Mesothelial cell of epicardium (in vitro differentiated cells): Measurements from ENCODE around the gene ACADS. TPM values are rescaled to one million over a fixed set of nuclear protein-coding genes. Genes with fewer than 3 reads are reported as not detected.

Experiments
- DNase-seq, 2 experiments: peaks; one replicate each; pipeline ENCODE4 v3.0.0; 2021; ENCODE audit warnings: low spot score in 2 of 2; ENCODE audit not compliant: unreplicated experiment in 2 of 2
- H3K27ac Mint-ChIP-seq: 2 replicates; pipeline ENCODE4 v1.8.0; 2021; ENCODE audit warnings: mixed read lengths
- H3K27me3 Mint-ChIP-seq: 2 replicates; pipeline ENCODE4 v1.8.0; 2021; ENCODE audit warnings: low read depth, mixed read lengths
- H3K36me3 Mint-ChIP-seq: 2 replicates; pipeline ENCODE4 v1.8.0; 2021; ENCODE audit warnings: mixed read lengths
- H3K4me1 Mint-ChIP-seq: 2 replicates; pipeline ENCODE4 v1.8.0; 2021; ENCODE audit warnings: mixed read lengths
- H3K4me3 Mint-ChIP-seq: 2 replicates; pipeline ENCODE4 v1.8.0; 2021; ENCODE audit warnings: mild to moderate bottlenecking, moderate library complexity, mixed read lengths
- H3K9me3 Mint-ChIP-seq: 2 replicates; pipeline ENCODE4 v1.8.0; 2021; ENCODE audit warnings: mixed read lengths
- total RNA-seq: library from RNA; stranded (reverse); gene quantifications from 3 replicates; pipeline ENCODE4 v1.2.1, GENCODE V29; 2021
- TF ChIP-seq, protein P1 (sequence below): fragments of 200-600 bp; sonication (generic); IDR thresholded peaks from one replicate; pipeline ENCODE4 v1.5.0; 2021; ENCODE audit warnings: antibody characterized with exemption; ENCODE audit not compliant: unreplicated experiment

The ACADS gene
- total RNA-seq, 1 donor from 2014 or later = 11.9 TPM

DNA sequence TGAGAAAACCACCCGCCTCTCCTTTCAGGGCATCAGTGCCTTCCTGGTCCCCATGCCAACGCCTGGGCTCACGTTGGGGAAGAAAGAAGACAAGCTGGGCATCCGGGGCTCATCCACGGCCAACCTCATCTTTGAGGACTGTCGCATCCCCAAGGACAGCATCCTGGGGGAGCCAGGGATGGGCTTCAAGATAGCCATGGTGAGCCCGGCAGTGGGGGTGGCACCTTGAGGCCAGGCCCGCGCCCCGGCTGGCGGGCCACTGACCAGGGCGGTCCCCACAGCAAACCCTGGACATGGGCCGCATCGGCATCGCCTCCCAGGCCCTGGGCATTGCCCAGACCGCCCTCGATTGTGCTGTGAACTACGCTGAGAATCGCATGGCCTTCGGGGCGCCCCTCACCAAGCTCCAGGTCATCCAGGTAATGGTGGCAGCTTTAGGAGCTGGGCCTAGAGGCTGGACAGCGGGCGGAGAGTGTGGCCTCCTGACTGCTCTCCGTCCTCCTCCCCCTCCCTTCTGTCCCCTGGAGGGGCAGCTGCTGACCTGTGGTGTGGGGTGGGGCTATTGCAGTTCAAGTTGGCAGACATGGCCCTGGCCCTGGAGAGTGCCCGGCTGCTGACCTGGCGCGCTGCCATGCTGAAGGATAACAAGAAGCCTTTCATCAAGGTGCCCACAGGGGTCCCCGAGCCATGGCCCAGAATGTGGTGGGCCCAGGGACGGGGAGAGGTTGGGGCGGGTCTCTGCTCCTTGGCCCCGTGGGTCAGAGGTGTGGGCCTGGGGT is 12.8 kb downstream of the ACADS start:
- H3K36me3 Mint-ChIP-seq = peaks cover 8% of the 10 kb centered on the region
- no peak overlapping the region for H3K27ac Mint-ChIP-seq
- H3K4me1 Mint-ChIP-seq = no peaks in the 10 kb centered on the region
- no peak for DNase-seq
- no peak overlapping the region for H3K4me3 Mint-ChIP-seq
- H3K27me3 Mint-ChIP-seq = no peaks in the 10 kb centered on the region
- TF ChIP-seq, protein P1, sequence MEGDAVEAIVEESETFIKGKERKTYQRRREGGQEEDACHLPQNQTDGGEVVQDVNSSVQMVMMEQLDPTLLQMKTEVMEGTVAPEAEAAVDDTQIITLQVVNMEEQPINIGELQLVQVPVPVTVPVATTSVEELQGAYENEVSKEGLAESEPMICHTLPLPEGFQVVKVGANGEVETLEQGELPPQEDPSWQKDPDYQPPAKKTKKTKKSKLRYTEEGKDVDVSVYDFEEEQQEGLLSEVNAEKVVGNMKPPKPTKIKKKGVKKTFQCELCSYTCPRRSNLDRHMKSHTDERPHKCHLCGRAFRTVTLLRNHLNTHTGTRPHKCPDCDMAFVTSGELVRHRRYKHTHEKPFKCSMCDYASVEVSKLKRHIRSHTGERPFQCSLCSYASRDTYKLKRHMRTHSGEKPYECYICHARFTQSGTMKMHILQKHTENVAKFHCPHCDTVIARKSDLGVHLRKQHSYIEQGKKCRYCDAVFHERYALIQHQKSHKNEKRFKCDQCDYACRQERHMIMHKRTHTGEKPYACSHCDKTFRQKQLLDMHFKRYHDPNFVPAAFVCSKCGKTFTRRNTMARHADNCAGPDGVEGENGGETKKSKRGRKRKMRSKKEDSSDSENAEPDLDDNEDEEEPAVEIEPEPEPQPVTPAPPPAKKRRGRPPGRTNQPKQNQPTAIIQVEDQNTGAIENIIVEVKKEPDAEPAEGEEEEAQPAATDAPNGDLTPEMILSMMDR = no peak
- H3K9me3 Mint-ChIP-seq = no peaks in the 10 kb centered on the region

DNA sequence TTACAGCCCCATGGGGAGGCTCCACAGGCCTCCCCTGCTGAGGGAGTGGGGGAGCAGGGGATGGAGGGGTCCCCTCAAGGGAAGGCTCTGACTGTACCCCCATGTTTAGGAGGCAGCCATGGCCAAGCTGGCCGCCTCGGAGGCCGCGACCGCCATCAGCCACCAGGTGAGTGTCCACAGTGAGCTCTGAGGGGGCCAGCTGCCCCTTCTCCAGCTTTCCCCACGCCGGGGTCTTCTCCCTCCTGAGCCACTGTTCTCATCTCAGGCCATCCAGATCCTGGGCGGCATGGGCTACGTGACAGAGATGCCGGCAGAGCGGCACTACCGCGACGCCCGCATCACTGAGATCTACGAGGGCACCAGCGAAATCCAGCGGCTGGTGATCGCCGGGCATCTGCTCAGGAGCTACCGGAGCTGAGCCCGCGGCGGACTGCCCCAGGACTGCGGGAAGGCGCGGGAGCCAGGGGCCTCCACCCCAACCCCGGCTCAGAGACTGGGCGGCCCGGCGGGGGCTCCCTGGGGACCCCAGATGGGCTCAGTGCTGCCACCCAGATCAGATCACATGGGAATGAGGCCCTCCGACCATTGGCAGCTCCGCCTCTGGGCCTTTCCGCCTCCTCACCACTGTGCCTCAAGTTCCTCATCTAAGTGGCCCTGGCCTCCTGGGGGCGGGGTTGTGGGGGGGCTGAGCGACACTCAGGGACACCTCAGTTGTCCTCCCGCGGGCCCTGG is 13.6 kb downstream of the ACADS start:
- H3K27me3 Mint-ChIP-seq = no peaks in the 10 kb centered on the region
- no peak overlapping the region for H3K27ac Mint-ChIP-seq
- H3K4me3 Mint-ChIP-seq = no peak overlapping the region
- no peaks in the 10 kb centered on the region for H3K4me1 Mint-ChIP-seq
- no peak for DNase-seq
- H3K9me3 Mint-ChIP-seq = no peaks in the 10 kb centered on the region
- TF ChIP-seq, protein P1 = no peak
- peaks cover 5% of the 10 kb centered on the region for H3K36me3 Mint-ChIP-seq

DNA sequence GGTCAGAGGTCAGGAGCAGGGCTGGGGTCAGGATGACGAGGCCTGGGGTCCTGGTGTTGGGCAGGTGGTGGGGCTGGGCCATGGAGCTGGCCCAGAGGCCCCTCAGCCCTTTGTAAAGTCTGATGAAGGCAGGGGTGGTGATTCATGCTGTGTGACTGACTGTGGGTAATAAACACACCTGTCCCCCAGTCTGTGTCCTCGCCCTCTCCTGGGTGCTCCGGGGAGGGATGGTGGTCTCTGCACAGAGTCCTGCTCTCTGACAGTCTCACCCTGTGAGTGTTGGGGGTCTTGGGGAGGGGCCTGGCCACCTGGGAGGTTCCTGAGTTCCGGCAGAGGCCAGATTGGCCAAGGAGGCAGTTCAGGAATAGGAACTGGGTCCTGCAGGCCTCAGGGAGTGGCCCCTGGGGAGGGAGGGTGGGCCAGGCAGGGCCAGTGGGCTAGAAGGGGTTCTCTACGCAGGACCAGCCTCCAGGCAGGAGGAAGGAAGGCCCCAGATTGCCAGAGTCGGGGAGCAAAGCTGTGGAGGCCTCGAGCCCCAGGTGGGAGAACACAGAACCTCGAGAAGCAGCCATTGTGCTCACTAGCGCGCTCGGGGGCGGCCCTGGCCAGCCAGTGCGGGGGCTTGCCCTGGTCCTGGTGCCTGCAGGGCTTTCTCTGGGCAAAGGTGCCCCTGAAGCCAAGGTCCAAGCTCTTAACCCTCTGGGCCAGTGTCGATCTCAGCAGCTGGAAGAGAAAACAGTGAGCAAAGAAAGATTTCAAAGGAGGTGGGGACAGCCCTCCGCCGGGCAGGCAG is 14.4 kb downstream of the ACADS start:
- Mint-ChIP-seq H3K36me3 (peaks cover 2% of the 10 kb centered on the region), H3K4me3 (no peak overlapping the region), H3K9me3 (no peaks in the 10 kb centered on the region), H3K27ac (no peak overlapping the region), H3K27me3 (no peaks in the 10 kb centered on the region), H3K4me1 (no peaks in the 10 kb centered on the region)
- DNase-seq = no peak
- TF ChIP-seq, protein P1 = no peak

DNA sequence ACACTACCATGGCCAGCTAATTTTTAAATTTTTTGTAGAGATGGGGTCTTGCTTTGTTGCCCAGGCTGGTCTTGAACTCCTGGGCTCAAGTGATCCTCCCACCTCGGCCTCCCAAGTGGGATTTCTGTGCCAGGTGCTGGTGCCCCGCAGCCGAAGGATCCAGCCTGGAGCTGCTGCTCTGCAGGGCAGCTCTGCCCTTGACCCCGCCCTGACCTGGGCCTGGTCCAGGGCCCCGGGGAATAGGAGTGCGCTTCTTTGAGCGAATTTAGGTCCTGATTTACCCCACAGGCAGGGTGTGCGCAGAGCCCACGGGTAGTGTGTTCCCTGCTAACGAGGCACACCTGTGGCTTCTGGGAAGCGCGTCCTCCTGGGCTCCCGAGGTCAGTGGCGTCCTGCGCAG is 15.2 kb downstream of the ACADS start:
- H3K4me3 Mint-ChIP-seq = no peak overlapping the region
- H3K9me3 Mint-ChIP-seq = no peaks in the 10 kb centered on the region
- H3K4me1 Mint-ChIP-seq = no peaks in the 10 kb centered on the region
- H3K36me3 Mint-ChIP-seq = peaks cover 2% of the 10 kb centered on the region
- H3K27me3 Mint-ChIP-seq = no peaks in the 10 kb centered on the region
- DNase-seq = no peak
- TF ChIP-seq, protein P1 = no peak
- no peak overlapping the region for H3K27ac Mint-ChIP-seq

DNA sequence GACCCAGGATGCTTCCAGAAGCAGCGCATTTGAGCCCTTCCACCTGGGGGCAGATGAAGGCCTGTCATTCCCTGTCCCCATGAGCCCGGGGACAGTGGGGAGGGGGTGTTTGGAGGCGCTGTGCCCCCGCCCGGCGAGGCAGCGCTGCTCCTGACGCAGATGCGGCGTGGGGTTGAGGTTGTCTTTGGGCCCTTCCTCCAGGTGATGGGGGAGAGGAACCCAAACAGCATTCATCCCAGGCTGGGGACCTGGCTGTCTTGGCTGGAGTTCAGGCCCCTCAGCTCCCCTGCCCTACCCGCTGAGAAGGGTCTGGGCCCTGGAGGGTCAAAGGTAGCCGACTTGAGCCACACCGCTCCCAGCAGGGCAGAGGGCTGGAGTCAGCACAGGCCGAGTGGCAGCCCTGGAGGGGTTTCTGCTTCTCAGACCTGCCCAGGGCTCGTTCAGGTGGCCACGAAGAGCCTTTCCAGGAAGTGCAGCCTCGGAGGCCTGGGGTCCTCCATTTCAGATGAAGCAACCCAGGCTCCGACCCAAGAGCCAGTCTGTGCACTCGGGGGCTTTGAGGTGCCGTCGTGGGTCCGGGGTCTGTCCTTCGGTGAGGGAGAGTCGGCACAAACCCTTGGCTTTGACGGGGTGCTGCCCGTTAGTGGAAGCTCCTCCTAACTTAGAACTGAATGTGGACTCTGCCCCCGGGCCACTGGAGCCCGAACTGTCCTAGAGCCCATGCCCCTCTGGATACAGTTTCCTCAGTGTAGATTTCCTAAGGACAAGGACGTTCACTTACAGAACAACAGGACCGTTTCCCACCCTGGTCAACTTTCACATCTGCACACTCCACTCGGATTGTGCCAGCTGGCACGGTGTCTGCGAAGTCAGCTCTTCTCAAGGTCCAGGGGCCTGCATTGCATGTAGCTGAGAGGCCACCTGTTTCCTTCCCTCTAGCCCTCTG is 16.1 kb downstream of the ACADS start:
- no peak for DNase-seq
- Mint-ChIP-seq H3K9me3 (no peaks in the 10 kb centered on the region), H3K4me1 (no peaks in the 10 kb centered on the region), H3K27me3 (no peaks in the 10 kb centered on the region), H3K36me3 (no peaks in the 10 kb centered on the region), H3K4me3 (no peak overlapping the region), H3K27ac (no peak overlapping the region)
- TF ChIP-seq, protein P1 = no peak
